IPS-20b (cell line): ENCODE results near the gene ITPR2.

Experiments
- H3K27ac ChIP-seq: one replicate; pipeline ENCODE4 v1.5.1; 2013; ENCODE audit warnings: low read length
- H3K27me3 ChIP-seq: 2 replicates; pipeline ENCODE4 v1.6.1; 2013; ENCODE audit warnings: mild to moderate bottlenecking, low read length, inconsistent platforms; ENCODE audit not compliant: insufficient read depth
- H3K36me3 ChIP-seq: 2 replicates; pipeline ENCODE4 v1.6.1; 2013; ENCODE audit warnings: low read depth, mild to moderate bottlenecking, inconsistent platforms, low read length, moderate library complexity; ENCODE audit not compliant: insufficient read depth
- H3K4me1 ChIP-seq: 2 replicates; pipeline ENCODE4 v1.6.1; 2013; ENCODE audit warnings: mild to moderate bottlenecking, control low read depth, inconsistent platforms, low read length, moderate library complexity; ENCODE audit not compliant: insufficient read depth
- H3K4me3 ChIP-seq: 2 replicates; pipeline ENCODE4 v1.5.1; 2013; ENCODE audit warnings: mild to moderate bottlenecking, low read length, inconsistent platforms
- H3K9ac ChIP-seq: 2 replicates; pipeline ENCODE4 v1.6.1; 2013; ENCODE audit warnings: low read depth, mild to moderate bottlenecking, inconsistent platforms, low read length, moderate library complexity
- H3K9me3 ChIP-seq: 2 replicates; pipeline ENCODE4 v1.6.1; 2013; ENCODE audit warnings: mild to moderate bottlenecking, low read depth, low read length, inconsistent platforms; ENCODE audit not compliant: insufficient read depth

Gene ITPR2

GRCh38 chr12:26700430-26700829, 132.6 kb downstream of the ITPR2 start:
- Histone ChIP-seq H3K4me1 (peaks cover 2% of the 10 kb centered on the region; the same call in 1 of the 2 replicates), H3K36me3 (no peaks in the 10 kb centered on the region), H3K27ac (no peak overlapping the region), H3K27me3 (no peaks in the 10 kb centered on the region), H3K4me3 (no peak overlapping the region), H3K9me3 (no peaks in the 10 kb centered on the region), H3K9ac (no peak overlapping the region)

GRCh38 chr12:26699237-26699636, 133.8 kb downstream of the ITPR2 start:
- Histone ChIP-seq H3K9ac (no peak overlapping the region), H3K4me3 (no peak overlapping the region), H3K27ac (no peak overlapping the region), H3K4me1 (no peaks in the 10 kb centered on the region), H3K27me3 (no peaks in the 10 kb centered on the region), H3K36me3 (no peaks in the 10 kb centered on the region), H3K9me3 (no peaks in the 10 kb centered on the region)

- Histone ChIP-seq H3K36me3 (no peaks in the 10 kb centered on the region), H3K4me3 (no peak overlapping the region), H3K9ac (no peak overlapping the region), H3K9me3 (no peaks in the 10 kb centered on the region), H3K4me1 (no peaks in the 10 kb centered on the region), H3K27me3 (no peaks in the 10 kb centered on the region), H3K27ac (no peak overlapping the region)
These were observed 134.8 kb downstream of the ITPR2 start for GRCh38 chr12:26698186-26698585.

GRCh38 chr12:26697217-26697616, 135.8 kb downstream of the ITPR2 start:
- H3K27ac ChIP-seq, result no peak overlapping the region
- no peak overlapping the region for H3K4me3 ChIP-seq
- no peaks in the 10 kb centered on the region for H3K36me3 ChIP-seq
- no peaks in the 10 kb centered on the region for H3K9me3 ChIP-seq
- no peaks in the 10 kb centered on the region for H3K27me3 ChIP-seq
- H3K9ac ChIP-seq, result no peak overlapping the region
- H3K4me1 ChIP-seq, result peaks cover 2% of the 10 kb centered on the region; the same call in 1 of the 2 replicates

GRCh38 chr12:26696613-26697092, 136.3 kb downstream of the ITPR2 start:
- Histone ChIP-seq H3K4me1 (peaks cover 8% of the 10 kb centered on the region), H3K4me3 (no peak overlapping the region), H3K36me3 (no peaks in the 10 kb centered on the region), H3K27ac (no peak overlapping the region), H3K27me3 (no peaks in the 10 kb centered on the region), H3K9me3 (no peaks in the 10 kb centered on the region), H3K9ac (no peak overlapping the region)

- Histone ChIP-seq H3K9ac (no peak overlapping the region), H3K9me3 (no peaks in the 10 kb centered on the region), H3K36me3 (no peaks in the 10 kb centered on the region)
These were observed 136.9 kb downstream of the ITPR2 start for GRCh38 chr12:26696048-26696612.

GRCh38 chr12:26694402-26694801, 138.6 kb downstream of the ITPR2 start:
- Histone ChIP-seq H3K27ac (no peak overlapping the region), H3K36me3 (no peaks in the 10 kb centered on the region), H3K4me3 (no peak overlapping the region)

More at GRCh38 chr12:26696048-26696612, 136.9 kb downstream of the ITPR2 start:
- H3K27me3 ChIP-seq, result no peaks in the 10 kb centered on the region
- no peak overlapping the region for H3K4me3 ChIP-seq
- no peak overlapping the region for H3K27ac ChIP-seq
- H3K4me1 ChIP-seq, result peaks cover 13% of the 10 kb centered on the region

GRCh38 chr12:26692407-26692806, 140.6 kb downstream of the ITPR2 start:
- Histone ChIP-seq H3K27ac (no peak overlapping the region), H3K4me3 (no peak overlapping the region), H3K27me3 (no peaks in the 10 kb centered on the region), H3K9me3 (no peaks in the 10 kb centered on the region), H3K9ac (no peak overlapping the region), H3K4me1 (peaks cover 30% of the 10 kb centered on the region), H3K36me3 (no peaks in the 10 kb centered on the region)

More at GRCh38 chr12:26694402-26694801, 138.6 kb downstream of the ITPR2 start:
- H3K4me1 ChIP-seq, result peaks cover 30% of the 10 kb centered on the region
- no peak overlapping the region for H3K9ac ChIP-seq
- H3K27me3 ChIP-seq, result no peaks in the 10 kb centered on the region
- H3K9me3 ChIP-seq, result no peaks in the 10 kb centered on the region

GRCh38 chr12:26691234-26691970, 141.6 kb downstream of the ITPR2 start:
- no peaks in the 10 kb centered on the region for H3K36me3 ChIP-seq
- peak overlapping the region; percentile 46 for H3K27ac ChIP-seq
- no peak overlapping the region for H3K4me3 ChIP-seq
- H3K27me3 ChIP-seq, result no peaks in the 10 kb centered on the region
- peaks cover 30% of the 10 kb centered on the region for H3K4me1 ChIP-seq
- no peaks in the 10 kb centered on the region for H3K9me3 ChIP-seq
- H3K9ac ChIP-seq, result peak overlapping the region; percentile 45; the same call in 1 of the 2 replicates

- Histone ChIP-seq H3K4me3 (no peak overlapping the region), H3K27ac (peak overlapping the region; percentile 46), H3K9ac (peak overlapping the region; percentile 4; the same call in 1 of the 2 replicates), H3K4me1 (peaks cover 30% of the 10 kb centered on the region), H3K9me3 (no peaks in the 10 kb centered on the region), H3K27me3 (no peaks in the 10 kb centered on the region), H3K36me3 (no peaks in the 10 kb centered on the region; the same call in 1 of the 2 replicates)
These were observed 142.4 kb downstream of the ITPR2 start for GRCh38 chr12:26690601-26691000.

- Histone ChIP-seq H3K36me3 (no peaks in the 10 kb centered on the region; the same call in 1 of the 2 replicates), H3K9ac (no peak overlapping the region), H3K4me3 (no peak overlapping the region), H3K27ac (peak overlapping the region; percentile 5), H3K4me1 (peaks cover 30% of the 10 kb centered on the region), H3K27me3 (no peaks in the 10 kb centered on the region), H3K9me3 (no peaks in the 10 kb centered on the region)
These were observed 143.6 kb downstream of the ITPR2 start for GRCh38 chr12:26689281-26689841.
